Stimulated activated CD4-positive, alpha-beta T cell treated with anti-CD3 and anti-CD28 coated beads, Interleukin-12 subunit alpha, Interleukin-12 subunit beta, amount 100 ng/mL, for 24 hours (primary cell): ENCODE measurements around the gene GLI3.

Experiments
- DNase-seq, 2 experiments: peaks; one replicate each; pipeline ENCODE4 v3.0.0-alpha.2; 2020; ENCODE audit warnings: low read depth in 2 of 2

The GLI3 gene

GRCh38 chr7:42236266-42236975, 588 bp downstream of the GLI3 start:
- DNase-seq, result no peak

DNA sequence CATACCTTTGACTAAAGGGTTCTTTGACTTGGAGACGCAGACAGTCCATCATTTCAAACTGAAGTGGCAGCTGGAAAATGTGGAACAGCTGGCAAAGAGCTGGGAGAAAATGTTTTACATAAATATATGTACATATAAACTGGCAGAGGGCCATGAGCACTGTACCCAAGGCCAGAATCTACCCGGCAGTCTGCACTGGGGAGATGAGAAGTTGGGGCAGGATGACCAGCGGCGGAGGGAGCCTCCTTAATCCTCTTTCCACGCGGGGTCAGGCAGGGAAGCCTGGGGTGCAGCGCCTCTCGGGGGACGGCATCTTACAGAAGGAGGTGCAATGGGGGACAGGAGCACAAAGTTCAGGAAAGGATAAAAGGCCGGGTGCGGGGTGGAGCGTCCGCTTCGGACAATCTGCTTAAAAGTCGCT, 1.3 kb downstream of the GLI3 start:
- no peak for DNase-seq

DNA sequence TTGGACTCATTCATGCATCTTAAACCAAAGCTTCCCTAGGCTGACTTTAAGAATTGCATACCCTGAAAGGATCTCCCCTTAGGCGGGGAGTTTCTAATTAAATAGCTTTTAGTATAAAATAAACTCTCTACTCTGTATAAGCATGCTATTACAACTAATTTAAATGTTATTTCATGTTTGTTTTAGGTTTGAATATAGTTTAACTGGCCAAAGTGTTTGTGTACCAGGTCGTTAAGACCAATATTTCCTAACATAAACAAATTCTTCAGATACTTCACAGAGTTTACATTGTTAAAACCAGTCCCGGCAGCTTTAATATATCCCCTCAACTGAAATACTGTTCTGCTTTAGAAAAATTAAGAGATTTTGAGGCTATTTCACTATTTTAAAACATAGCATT, 2.3 kb downstream of the GLI3 start:
- DNase-seq, result no peak

GRCh38 chr7:42233695-42234331, 3.2 kb downstream of the GLI3 start:
- no peak for DNase-seq

- DNase-seq, result no peak
These were observed 3.8 kb downstream of the GLI3 start for GRCh38 chr7:42233171-42233570.

DNA sequence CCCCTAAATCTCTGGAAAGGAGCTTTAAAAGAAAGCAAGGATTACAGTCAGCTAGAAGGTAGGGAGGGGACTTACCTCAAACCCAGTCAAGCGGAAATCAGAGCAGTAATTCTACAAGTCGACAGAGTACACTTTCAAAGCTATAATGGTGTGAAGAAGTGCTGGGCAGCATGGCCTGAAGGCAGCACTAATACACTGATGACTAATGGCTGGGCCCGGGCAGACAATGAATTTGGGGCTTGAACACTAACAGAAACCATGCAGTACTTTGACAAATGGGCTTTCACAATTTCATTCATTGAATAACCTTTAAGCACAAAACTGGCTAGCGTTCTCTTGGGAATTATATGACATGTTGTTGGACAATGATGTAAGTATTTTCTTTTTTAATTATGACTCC, 4.7 kb downstream of the GLI3 start:
- no peak for DNase-seq

DNA sequence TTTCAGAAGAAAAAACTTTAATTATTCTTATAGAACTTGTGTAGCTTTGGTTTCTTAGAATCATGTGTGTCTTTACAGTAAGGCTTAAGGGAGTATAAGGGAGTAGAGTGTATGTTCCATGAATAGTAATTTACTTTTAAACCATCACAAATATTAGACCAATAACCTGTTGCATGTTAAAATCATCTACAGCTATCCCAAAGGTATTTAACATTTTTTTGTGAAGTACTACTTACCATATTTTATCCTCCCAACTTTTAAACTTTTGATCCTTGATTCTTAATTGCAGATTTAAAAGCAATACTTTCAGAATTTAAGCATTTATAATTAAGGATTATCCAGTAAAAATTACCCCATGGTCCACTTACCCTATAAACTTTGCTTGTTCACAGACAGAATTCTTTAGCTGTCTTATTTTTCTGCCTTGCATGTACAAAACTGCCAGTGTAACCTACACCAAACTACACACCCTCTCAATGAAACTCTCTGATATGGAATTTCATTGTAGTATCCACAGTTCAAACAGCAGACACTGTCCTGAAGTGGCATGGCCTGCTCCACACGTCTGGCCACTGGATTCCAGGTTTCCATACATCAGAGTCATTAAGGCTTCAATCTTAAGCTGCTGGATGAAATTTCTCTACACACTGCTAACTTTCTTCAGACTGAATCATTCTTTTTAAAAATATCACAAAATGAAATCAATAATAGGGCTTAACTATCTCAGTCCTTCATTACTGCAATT, 5.8 kb downstream of the GLI3 start:
- no peak for DNase-seq

DNA sequence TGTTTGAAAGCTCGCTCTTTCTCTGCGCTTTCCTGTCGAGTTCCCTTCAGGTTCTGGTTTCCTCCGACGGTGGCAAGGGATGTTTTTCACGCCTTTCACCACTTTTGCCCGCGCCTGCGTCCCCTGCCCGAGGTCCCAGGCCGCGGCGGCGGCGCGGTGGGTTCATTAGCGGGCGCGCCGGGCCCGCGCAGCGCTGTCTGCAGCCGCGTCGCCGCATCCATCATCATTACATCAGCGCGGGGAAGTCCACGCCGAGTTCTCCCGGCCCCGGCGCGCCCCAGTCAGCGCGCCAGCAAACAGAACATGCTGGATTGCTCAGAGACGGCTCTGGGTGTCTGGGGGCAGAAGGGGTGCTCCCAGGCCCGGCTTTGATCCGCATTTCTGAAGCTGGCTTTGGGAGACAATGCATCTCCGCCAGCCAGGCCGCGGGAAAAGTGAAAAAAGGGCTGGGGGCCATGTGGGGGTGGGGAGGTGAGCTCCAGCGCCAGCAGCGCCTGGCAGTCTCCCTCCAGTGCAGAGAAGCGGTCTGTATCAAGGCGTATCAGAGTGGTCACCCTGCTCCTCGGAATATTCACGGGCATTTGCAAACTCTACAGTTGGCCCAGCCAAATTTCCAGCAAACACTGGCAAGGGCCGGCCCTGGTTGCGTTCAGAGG, 8.9 kb downstream of the GLI3 start:
- DNase-seq, result no peak

DNA sequence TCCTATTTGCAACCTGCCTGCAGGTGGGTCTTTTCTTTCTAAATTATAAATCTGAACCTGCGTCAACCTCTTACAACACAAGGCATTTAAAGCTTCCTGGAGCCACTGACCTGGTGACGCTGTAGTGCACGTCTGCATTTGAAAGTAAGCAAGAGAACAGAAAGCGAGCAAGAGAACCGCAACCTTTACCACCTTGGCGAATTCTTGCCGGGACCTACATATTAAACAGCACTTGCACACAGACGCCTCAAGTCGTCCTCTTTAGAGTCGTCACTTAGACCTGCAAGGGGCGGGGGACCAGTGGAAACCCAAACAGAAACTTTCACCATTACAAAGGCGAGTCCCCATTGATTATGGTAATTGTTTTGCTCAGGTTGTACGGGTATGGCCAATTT, 9.5 kb downstream of the GLI3 start:
- no peak for DNase-seq

DNA sequence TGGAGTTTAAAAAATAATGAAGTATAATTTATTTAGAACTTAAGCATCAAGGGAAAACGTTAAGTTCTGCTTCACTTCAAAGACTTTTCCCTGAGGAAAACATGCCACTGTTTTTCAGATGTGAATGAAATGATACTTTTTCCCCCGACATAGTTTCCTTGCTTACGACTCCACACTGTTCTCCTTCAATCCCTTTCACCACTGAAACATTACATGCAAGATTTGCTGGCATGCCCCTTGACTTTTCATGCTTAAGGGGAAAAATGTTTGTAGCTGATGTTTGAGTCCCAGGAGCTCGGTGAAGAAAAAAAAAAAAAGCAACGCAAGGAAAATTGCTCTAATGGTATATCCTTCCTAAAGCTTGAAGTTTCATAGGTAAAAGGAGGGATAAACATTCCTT, 10.0 kb downstream of the GLI3 start:
- no peak for DNase-seq

DNA sequence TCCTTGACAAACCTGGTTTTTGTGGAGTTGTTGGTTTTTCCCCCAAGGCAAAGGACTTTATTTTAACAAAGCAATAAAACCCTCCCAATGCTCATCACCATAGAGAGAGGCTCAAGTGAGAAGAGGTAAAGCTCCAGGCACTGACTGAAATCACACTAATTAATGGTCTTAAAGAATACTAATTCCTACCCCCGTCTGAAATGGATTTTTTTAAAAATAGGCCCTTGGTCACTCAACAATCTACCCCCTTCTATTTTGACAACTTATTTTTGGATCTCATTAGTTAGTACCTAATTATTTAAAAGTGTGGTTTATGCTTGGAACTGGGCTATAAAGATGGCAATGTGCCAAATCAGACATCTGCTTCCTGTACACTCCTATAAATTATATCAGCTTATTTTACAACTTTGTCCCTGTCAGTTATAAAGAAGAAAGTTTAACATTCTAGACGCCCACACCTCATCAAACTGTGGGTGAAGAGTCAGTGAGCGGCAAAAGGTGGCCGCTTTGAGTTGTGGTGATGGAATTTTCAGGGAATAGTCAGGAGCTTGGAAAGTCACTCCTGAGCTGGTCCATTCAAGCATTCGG, 10.6 kb downstream of the GLI3 start:
- no peak for DNase-seq

DNA sequence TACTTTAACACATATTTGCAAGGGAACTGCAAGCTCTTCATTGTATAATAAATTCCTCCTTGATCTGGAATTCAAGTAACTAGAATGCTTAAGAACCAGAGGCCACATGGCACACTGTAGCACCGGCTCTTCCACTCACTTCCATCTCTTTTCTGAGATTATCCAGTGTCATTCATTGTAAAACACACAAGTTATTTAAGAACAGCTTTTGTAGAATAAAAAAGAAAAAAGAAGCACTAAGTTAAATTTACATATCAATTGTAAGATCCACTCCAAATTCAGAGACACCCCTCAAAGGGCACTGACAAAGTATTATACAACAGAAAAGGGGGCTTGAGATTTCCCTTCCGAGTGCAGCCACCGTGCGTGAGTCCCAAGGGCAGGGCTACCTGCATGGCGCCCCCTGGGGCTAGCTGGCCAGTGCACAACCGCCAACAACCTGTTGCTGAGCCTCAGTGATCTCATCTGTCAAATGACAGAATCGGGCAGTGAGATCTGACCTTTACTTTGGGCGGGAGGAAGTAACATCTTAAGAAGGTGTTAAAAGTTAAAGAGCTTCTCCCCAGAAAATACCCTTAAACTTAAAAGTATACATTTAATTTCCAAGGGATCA, 12.5 kb downstream of the GLI3 start:
- no peak for DNase-seq

DNA sequence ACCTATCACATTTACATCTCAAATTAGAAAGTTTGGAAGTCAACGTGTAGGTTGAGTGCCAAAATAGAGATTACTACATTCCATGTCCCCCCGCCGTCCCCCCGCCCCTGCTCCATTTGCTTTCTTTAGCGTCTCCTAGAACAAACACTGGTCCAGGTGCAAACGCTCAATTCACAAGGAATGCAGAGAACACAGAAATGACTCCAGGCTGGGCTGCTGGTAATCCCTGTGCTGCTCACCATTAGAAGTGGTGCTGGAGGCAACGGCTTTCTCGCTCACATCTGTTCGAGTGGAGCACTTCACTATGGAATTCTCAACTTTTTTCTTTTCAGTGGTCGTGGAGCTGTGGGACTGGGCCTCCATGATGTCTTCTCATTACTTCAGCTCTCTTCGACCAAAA, 14.1 kb downstream of the GLI3 start:
- no peak for DNase-seq

DNA sequence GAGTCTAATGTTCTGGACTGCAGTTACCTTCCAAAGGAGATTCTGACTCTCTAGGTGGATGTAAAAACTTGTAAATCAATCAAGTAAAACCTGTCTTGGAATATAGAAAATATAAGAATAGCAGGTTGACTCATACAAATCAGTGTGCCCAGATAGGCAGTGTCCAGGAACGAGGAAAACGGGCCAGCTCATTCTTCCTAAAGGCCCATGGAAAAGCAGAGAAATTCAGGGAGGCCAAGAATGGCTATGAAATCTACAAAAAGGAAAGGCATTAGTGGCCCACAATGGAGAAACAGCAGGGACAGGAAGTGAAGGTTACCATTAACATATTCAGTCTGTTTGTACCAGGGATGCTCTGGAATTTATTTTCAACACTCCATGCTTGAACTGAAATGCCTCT, 14.9 kb downstream of the GLI3 start:
- no peak for DNase-seq

GRCh38 chr7:42221304-42221703, 15.7 kb downstream of the GLI3 start:
- no peak for DNase-seq

- no peak for DNase-seq
These were observed 17.6 kb downstream of the GLI3 start for GRCh38 chr7:42219447-42219846.

DNA sequence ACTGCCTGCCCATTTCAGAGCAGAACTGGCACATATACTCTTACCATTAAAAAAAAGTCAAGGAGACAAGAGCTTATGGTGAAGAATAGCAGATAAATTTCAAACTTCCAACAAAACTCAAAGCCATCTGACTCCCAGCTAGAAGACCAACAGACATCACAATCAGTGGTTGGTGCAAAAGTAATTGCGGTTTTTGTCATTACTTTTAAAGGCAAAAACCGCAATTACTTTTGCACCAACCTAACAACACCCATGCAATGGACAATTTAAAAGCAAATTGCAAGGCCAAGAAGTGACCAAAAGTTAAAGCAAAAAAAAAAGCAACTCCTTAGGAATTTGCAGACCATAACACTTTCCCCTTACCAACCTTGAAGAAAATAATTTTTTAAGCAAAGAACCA, 18.8 kb downstream of the GLI3 start:
- DNase-seq, result no peak

DNA sequence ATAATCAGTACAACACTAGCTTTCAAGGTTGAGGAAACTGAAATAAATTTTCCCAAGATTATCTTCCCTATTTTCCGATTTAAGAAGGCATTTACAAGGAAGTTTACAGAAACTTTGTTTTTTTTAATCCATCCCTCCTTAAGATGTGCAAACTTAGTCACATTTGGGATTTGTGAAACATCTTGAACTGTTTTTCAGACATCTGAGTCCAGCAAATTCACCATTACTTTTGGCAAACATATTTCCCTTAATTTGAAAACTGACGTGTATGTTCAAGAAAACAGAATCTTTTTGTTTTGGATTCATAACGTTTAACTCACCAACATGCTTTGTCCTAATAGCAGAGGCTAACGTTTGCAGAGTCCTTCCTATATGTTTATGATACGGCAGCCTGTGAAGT, 19.5 kb downstream of the GLI3 start:
- no peak for DNase-seq

- DNase-seq, result no peak
These were observed 20.0 kb downstream of the GLI3 start for GRCh38 chr7:42217053-42217452.

DNA sequence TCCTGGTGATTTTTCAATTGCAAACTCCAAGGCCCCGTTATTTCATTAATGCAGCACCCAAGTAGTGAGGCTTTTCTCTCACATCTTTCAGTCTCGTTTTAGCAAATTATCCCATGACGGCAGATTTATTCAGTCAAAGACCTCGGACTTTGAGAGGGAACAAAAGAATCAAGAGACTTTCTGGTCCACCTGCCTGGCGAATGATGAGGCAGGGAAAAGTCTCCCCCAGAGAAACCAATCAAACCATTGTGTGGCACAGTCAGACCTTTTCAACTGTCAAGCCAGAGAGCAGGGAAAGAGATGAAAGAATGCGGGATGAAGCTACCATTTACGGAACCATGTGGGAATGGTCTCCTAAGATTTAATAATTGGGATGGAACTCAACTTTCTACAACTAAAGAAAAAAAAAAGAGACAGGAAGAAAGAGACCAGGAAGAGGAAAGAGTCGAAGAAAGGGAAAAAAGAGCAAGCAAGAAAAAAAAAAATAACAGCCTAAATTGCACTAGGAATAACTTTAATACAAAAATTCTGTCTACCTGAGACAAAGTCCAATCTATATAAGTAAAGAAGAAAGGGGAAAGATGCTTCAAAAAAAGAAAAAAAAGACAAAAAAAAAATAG, 22.8 kb downstream of the GLI3 start:
- DNase-seq, result no peak

DNA sequence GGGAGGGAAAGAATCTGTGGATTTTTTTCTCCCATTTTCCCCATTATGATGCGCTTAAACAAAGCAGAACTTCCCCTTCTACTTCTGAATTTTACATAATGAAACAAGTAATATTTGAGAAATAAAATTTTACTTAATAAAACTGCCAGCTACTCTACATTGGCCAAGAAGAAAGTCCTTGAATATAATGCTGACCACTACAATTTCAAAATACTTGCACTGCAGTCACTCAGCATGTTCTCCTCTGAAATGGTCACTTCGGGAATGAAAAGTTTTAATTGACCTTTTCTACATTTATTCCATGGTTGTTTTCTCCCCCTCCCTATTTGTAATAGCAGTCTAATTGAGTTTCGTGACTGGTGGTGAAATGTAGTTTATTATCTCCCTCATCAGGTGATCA, 23.9 kb downstream of the GLI3 start:
- DNase-seq, result no peak
